Trophoblast cell (in vitro differentiated cells and primary cell): Measurements from ENCODE around the gene MCU.
A peak's percentile ranks its signal among the peaks of the same experiment; 100 is the strongest.

Experiments
- DNase-seq, 2 donors: peaks; one replicate each; pipeline ENCODE4 v3.0.0-alpha.2; 2016
- H2AFZ ChIP-seq: 2 replicates; pipeline ENCODE4 v1.6.1; 2013; ENCODE audit warnings: low read length, moderate library complexity, mild to moderate bottlenecking; ENCODE audit not compliant: insufficient read depth, poor library complexity
- H2AK5ac ChIP-seq: 2 replicates; pipeline ENCODE4 v1.6.1; 2013; ENCODE audit warnings: mild to moderate bottlenecking, low read length
- H2BK120ac ChIP-seq: 2 replicates; pipeline ENCODE4 v1.6.1; 2013; ENCODE audit warnings: low read length, mild to moderate bottlenecking, moderate library complexity; ENCODE audit not compliant: insufficient read depth, poor library complexity
- H2BK12ac ChIP-seq: 2 replicates; pipeline ENCODE4 v1.6.1; 2013; ENCODE audit warnings: mild to moderate bottlenecking, low read length, moderate library complexity
- H2BK5ac ChIP-seq: 2 replicates; pipeline ENCODE4 v1.6.1; 2013; ENCODE audit warnings: low read length, low read depth, moderate library complexity, mild to moderate bottlenecking; ENCODE audit not compliant: poor library complexity
- H3K14ac ChIP-seq: 2 replicates; pipeline ENCODE4 v1.6.1; 2013; ENCODE audit warnings: mild to moderate bottlenecking, low read length
- H3K18ac ChIP-seq: 2 replicates; pipeline ENCODE4 v1.6.1; 2013; ENCODE audit warnings: mild to moderate bottlenecking, low read length
- H3K23ac ChIP-seq: 2 replicates; pipeline ENCODE4 v1.6.1; 2013; ENCODE audit warnings: low read length
- H3K27ac ChIP-seq: 2 replicates; pipeline ENCODE4 v1.5.1; 2013; ENCODE audit warnings: low read depth, mild to moderate bottlenecking, inconsistent platforms, low read length, moderate library complexity
- H3K27me3 ChIP-seq: 2 replicates; pipeline ENCODE4 v1.6.1; 2013; ENCODE audit warnings: inconsistent platforms, mild to moderate bottlenecking, low read length, moderate library complexity; ENCODE audit not compliant: insufficient read depth
- H3K36me3 ChIP-seq, 2 experiments: 1 replicate in 1 of 2; 2 replicates in 1 of 2; pipeline ENCODE4 v1.6.1; 2013; ENCODE audit warnings: low read length in 2 of 2, mild to moderate bottlenecking in 2 of 2, moderate library complexity in 1 of 2; ENCODE audit not compliant: insufficient read depth in 2 of 2, control insufficient read depth in 1 of 2
- H3K4ac ChIP-seq: 2 replicates; pipeline ENCODE4 v1.6.1; 2013; ENCODE audit warnings: low read depth, mild to moderate bottlenecking, low read length, moderate library complexity
- H3K4me1 ChIP-seq, 2 experiments: 1 replicate in 1 of 2; 2 replicates in 1 of 2; pipeline ENCODE4 v1.6.1; 2013; ENCODE audit warnings: low read length in 2 of 2, mild to moderate bottlenecking in 2 of 2, moderate library complexity in 1 of 2; ENCODE audit not compliant: insufficient read depth in 2 of 2, control insufficient read depth in 1 of 2
- H3K4me2 ChIP-seq: 2 replicates; pipeline ENCODE4 v1.6.1; 2013; ENCODE audit warnings: inconsistent platforms, mild to moderate bottlenecking, low read length, moderate library complexity
- H3K4me3 ChIP-seq: 2 replicates; pipeline ENCODE4 v1.5.1; 2013; ENCODE audit warnings: mild to moderate bottlenecking, low read depth, low read length, inconsistent platforms
- H3K79me1 ChIP-seq: one replicate; pipeline ENCODE4 v1.6.1; 2013; ENCODE audit warnings: low read length
- H3K79me2 ChIP-seq: 2 replicates; pipeline ENCODE4 v1.6.1; 2013; ENCODE audit warnings: low read length, mild to moderate bottlenecking; ENCODE audit not compliant: control insufficient read depth, insufficient read depth, poor library complexity
- H3K9ac ChIP-seq: 2 replicates; pipeline ENCODE4 v1.6.1; 2013; ENCODE audit warnings: mild to moderate bottlenecking, low read length
- H3K9me3 ChIP-seq: 2 replicates; pipeline ENCODE4 v1.6.1; 2013; ENCODE audit warnings: low read depth, mild to moderate bottlenecking, control low read depth, inconsistent platforms, low read length; ENCODE audit not compliant: insufficient read depth
- H4K12ac ChIP-seq: 2 replicates; pipeline ENCODE4 v1.6.1; 2013; ENCODE audit warnings: low read depth, mild to moderate bottlenecking, low read length, moderate library complexity
- H4K8ac ChIP-seq: 2 replicates; pipeline ENCODE4 v1.6.1; 2013; ENCODE audit warnings: low read depth, mild to moderate bottlenecking, low read length, moderate library complexity
- H4K91ac ChIP-seq: one replicate; pipeline ENCODE4 v1.6.1; 2013; ENCODE audit warnings: low read depth, mild to moderate bottlenecking, low read length, moderate library complexity
- WGBS: extraction: QIAGEN DNeasy Blood & Tissue Kit; methylation state at CpG from one replicate; pipeline ENCODE4 v1.1.7; 2013; ENCODE audit warnings: missing lambda C conversion rate; ENCODE audit not compliant: insufficient read length, insufficient coverage; ENCODE audit errors: extremely low coverage; 5-methylcytosine and 5-hydroxymethylcytosine counted together

MCU gene

GRCh38 chr10:72742797-72743196 is 50.9 kb downstream of the MCU start:
- Histone ChIP-seq H3K36me3 (no peaks in the 10 kb centered on the region), H3K4me1 (no peaks in the 10 kb centered on the region), H3K27me3 (no peaks in the 10 kb centered on the region), H3K79me1 (no peaks in the 10 kb centered on the region), H3K9me3 (no peaks in the 10 kb centered on the region), H4K91ac (no peak overlapping the region), H2BK12ac (no peak overlapping the region), H2BK5ac (no peak overlapping the region), H3K23ac (no peak overlapping the region), H3K9ac (no peak overlapping the region), H3K18ac (no peak overlapping the region), H3K4me2 (no peak overlapping the region), H3K14ac (no peak overlapping the region), H2BK120ac (no peak overlapping the region), H4K12ac (no peak overlapping the region), H3K27ac (no peak overlapping the region), H2AFZ (no peak overlapping the region), H3K4me3 (no peak overlapping the region), H3K4ac (no peak overlapping the region), H3K79me2 (no peaks in the 10 kb centered on the region), H4K8ac (no peak overlapping the region), H2AK5ac (no peak overlapping the region)
- no peak for DNase-seq
- 100% methylated on average over 1 of the region's 5 CpGs for WGBS

DNA sequence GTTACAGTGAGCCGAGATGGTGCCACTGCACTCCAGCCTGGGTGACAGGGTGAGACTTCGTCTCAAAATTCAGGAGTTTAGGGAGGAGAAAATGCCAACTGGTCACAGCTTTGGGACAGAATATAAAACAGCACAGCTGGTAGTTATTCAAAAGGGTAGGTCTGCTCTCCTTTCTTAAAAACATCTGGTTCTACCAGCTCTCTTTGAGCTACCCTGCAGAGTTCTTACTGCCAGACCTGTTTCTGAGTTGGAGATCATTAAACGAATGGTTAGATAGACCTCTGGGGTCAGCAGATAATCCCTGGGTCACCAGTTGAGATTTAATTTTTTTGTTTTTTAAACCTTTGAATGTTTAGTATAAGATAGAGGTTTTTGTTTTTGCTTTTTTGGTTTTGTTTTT is 52.6 kb downstream of the MCU start:
- H3K4me2 ChIP-seq, result no peak overlapping the region
- no peak overlapping the region for H3K4ac ChIP-seq
- H2AK5ac ChIP-seq, result no peak overlapping the region
- WGBS, result no CpG with 5 or more reads among the region's 3 CpGs
- no peak overlapping the region for H3K27ac ChIP-seq
- no peak overlapping the region for H4K8ac ChIP-seq
- no peak overlapping the region for H2BK12ac ChIP-seq
- no peak overlapping the region for H2AFZ ChIP-seq
- H2BK5ac ChIP-seq, result no peak overlapping the region
- H3K18ac ChIP-seq, result no peak overlapping the region
- DNase-seq, result no peak
- H3K4me3 ChIP-seq, result no peak overlapping the region
- H3K36me3 ChIP-seq, result no peaks in the 10 kb centered on the region
- H3K27me3 ChIP-seq, result no peaks in the 10 kb centered on the region
- H3K79me2 ChIP-seq, result no peaks in the 10 kb centered on the region
- H2BK120ac ChIP-seq, result no peak overlapping the region
- no peaks in the 10 kb centered on the region for H3K4me1 ChIP-seq
- H3K79me1 ChIP-seq, result no peaks in the 10 kb centered on the region
- no peak overlapping the region for H3K9ac ChIP-seq
- no peak overlapping the region for H3K23ac ChIP-seq
- no peak overlapping the region for H4K12ac ChIP-seq
- H3K9me3 ChIP-seq, result no peaks in the 10 kb centered on the region
- H3K14ac ChIP-seq, result no peak overlapping the region
- no peak overlapping the region for H4K91ac ChIP-seq

DNA sequence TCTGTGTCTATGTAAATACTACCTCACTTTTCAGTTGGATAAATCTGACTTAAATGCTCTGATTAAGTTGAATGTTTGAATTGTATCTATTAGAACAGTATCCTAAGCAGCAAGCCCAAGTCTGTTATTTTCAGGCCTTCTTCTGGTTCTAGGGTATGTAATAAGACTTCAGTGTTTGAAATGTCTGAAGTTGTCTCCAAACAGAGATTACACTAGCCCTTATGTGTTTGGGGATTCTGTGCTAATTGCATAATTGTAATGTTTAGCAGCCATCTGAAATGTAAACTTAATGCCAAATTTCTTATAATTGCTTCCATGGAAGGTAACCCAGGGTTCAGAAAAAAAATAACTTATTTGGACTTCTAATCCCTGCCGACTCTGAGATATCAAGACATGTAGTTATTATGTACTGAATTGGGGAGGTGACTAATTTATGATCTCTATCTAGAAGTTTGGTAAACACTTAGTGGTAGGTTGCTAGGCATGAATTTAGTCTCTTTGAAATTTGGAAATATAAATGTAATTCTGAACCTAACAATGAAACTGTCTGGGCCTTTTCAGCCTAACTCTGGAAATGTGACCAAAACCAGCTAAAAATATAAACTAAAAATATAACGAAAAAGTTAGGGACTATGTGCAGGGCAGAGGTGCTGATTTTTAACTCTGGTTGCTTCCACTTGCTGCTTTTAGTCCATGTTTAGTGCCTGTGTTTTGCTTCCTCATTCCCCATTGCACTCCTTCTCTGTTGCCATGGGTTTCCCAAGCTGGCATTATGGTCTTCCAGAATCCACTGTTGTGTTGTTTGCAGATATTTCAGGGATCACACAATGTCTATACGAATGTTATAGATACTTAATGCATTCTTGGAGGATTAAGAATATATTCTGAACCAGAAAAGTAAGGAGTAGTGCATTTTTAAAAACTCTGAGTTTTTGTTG is 54.8 kb downstream of the MCU start:
- no CpG with 5 or more reads among the region's 3 CpGs for WGBS
- Histone ChIP-seq H3K79me1 (no peaks in the 10 kb centered on the region), H4K12ac (no peak overlapping the region), H4K91ac (no peak overlapping the region), H3K14ac (no peak overlapping the region), H2AK5ac (no peak overlapping the region), H3K4me2 (no peak overlapping the region), H3K79me2 (no peaks in the 10 kb centered on the region), H2BK12ac (no peak overlapping the region), H3K4ac (no peak overlapping the region), H3K27me3 (no peaks in the 10 kb centered on the region), H3K9ac (no peak overlapping the region), H3K18ac (no peak overlapping the region), H2BK5ac (no peak overlapping the region), H3K23ac (no peak overlapping the region), H4K8ac (no peak overlapping the region), H3K4me1 (no peaks in the 10 kb centered on the region), H2BK120ac (no peak overlapping the region), H3K4me3 (no peak overlapping the region), H3K27ac (no peak overlapping the region), H2AFZ (no peak overlapping the region), H3K9me3 (no peaks in the 10 kb centered on the region), H3K36me3 (no peaks in the 10 kb centered on the region)
- DNase-seq, result peak; percentile 19 to 66

DNA sequence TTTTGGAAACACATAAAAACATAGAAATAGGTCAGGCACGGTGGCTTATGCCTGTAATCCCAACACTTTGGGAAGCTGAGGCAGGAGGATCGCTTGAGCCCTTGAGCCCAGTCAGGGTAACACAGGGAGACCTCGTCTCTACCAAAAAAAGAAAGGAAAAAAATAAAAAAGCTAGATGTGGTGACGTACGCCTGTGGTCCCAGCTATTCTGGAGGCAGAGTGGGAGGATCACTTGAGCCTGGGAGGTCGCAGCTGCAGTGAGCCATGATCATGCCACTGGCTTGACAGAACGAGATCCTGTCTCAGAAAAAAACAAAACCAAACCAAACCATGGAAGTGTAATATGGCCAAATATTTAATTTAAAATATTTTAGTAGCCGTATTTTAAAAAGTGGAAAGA is 55.6 kb downstream of the MCU start:
- no CpG with 5 or more reads among the region's 8 CpGs for WGBS
- H2BK5ac ChIP-seq, result no peak overlapping the region

More for the DNA sequence above, 55.6 kb downstream of the MCU start:
- no peak overlapping the region for H4K91ac ChIP-seq
- no peaks in the 10 kb centered on the region for H3K27me3 ChIP-seq
- H3K79me2 ChIP-seq, result no peaks in the 10 kb centered on the region
- H3K4ac ChIP-seq, result no peak overlapping the region
- no peak overlapping the region for H2BK120ac ChIP-seq
- no peak overlapping the region for H3K4me2 ChIP-seq
- no peak overlapping the region for H3K9ac ChIP-seq
- no peak overlapping the region for H2AFZ ChIP-seq
- H3K79me1 ChIP-seq, result no peaks in the 10 kb centered on the region
- no peak overlapping the region for H3K4me3 ChIP-seq
- no peak for DNase-seq
- H4K8ac ChIP-seq, result no peak overlapping the region
- H3K4me1 ChIP-seq, result no peaks in the 10 kb centered on the region
- no peaks in the 10 kb centered on the region for H3K9me3 ChIP-seq
- no peak overlapping the region for H3K18ac ChIP-seq
- no peaks in the 10 kb centered on the region for H3K36me3 ChIP-seq
- H2AK5ac ChIP-seq, result no peak overlapping the region
- no peak overlapping the region for H3K23ac ChIP-seq
- H2BK12ac ChIP-seq, result no peak overlapping the region
- H4K12ac ChIP-seq, result no peak overlapping the region
- no peak overlapping the region for H3K14ac ChIP-seq
- H3K27ac ChIP-seq, result no peak overlapping the region
